Panc1 (cell line): Measurements from ENCODE around the gene DNAH7.

Source experiments
- POLR2AphosphoS5 ChIP-seq: IDR thresholded peaks from 2 replicates; pipeline ENCODE4 v1.6.1; 2012; ENCODE audit warnings: mild to moderate bottlenecking, low read depth, low read length, moderate library complexity
- TF ChIP-seq, protein P1 (sequence below): fragments of 450-650 bp; IDR thresholded peaks from 2 replicates; pipeline ENCODE4 v1.5.1; 2017; ENCODE audit warnings: mild to moderate bottlenecking

GRCh38 chr2:195959341-195959740 lies 109.3 kb downstream of the DNAH7 start:
- TF ChIP-seq, protein P1, sequence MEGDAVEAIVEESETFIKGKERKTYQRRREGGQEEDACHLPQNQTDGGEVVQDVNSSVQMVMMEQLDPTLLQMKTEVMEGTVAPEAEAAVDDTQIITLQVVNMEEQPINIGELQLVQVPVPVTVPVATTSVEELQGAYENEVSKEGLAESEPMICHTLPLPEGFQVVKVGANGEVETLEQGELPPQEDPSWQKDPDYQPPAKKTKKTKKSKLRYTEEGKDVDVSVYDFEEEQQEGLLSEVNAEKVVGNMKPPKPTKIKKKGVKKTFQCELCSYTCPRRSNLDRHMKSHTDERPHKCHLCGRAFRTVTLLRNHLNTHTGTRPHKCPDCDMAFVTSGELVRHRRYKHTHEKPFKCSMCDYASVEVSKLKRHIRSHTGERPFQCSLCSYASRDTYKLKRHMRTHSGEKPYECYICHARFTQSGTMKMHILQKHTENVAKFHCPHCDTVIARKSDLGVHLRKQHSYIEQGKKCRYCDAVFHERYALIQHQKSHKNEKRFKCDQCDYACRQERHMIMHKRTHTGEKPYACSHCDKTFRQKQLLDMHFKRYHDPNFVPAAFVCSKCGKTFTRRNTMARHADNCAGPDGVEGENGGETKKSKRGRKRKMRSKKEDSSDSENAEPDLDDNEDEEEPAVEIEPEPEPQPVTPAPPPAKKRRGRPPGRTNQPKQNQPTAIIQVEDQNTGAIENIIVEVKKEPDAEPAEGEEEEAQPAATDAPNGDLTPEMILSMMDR = no peak
- TF ChIP-seq POLR2AphosphoS5 = no peak
